ENCODE measurements around the gene HLCS. TPM values are rescaled to one million over a fixed set of nuclear protein-coding genes. Genes with fewer than 3 reads are reported as not detected.

The HLCS gene
- total RNA-seq, 6 experiments from 2014 or later = 12.6 to 19.1 (median 16.0) TPM

GRCh38 chr21:36828891-36829515 is 137.5 kb downstream of the HLCS start:
- H3K9me3 ChIP-seq = no peaks in the 10 kb centered on the region
- ATAC-seq = no peak
- TF ChIP-seq CTCF (IDR thresholded peaks at IDR 0.05) (no peak), POLR2A (IDR thresholded peaks at IDR 0.05) (no peak)
- H3K4me1 ChIP-seq = no peaks in the 10 kb centered on the region
- no peaks in the 10 kb centered on the region for H3K27me3 ChIP-seq
- no peak for DNase-seq
- H3K36me3 ChIP-seq = no peaks in the 10 kb centered on the region
- 73% methylated on average over 4 of the region's 4 CpGs for WGBS (ENCODE audit: insufficient coverage, low coverage, low lambda C conversion rate, missing lambda C conversion rate)
- H3K4me3 ChIP-seq = no peak overlapping the region
- no peak overlapping the region for H3K27ac ChIP-seq
- intact Hi-C loops (cut with DNase I) = no loop called here

- TF ChIP-seq CTCF (IDR thresholded peaks at IDR 0.05) = no peak
- TF ChIP-seq POLR2A (IDR thresholded peaks at IDR 0.05) = no peak
- intact Hi-C loops (cut with DNase I) = no loop called here
- no peak for ATAC-seq
- Histone ChIP-seq H3K27me3 (no peaks in the 10 kb centered on the region), H3K4me3 (no peak overlapping the region), H3K9me3 (no peaks in the 10 kb centered on the region), H3K27ac (no peak overlapping the region), H3K36me3 (no peaks in the 10 kb centered on the region), H3K4me1 (no peaks in the 10 kb centered on the region)
- DNase-seq = no peak
- WGBS (ENCODE audit: insufficient coverage, low coverage, low lambda C conversion rate, missing lambda C conversion rate) = 87% methylated on average over 3 of the region's 3 CpGs
Observed at GRCh38 chr21:36828208-36828607, 138.3 kb downstream of the HLCS start.

GRCh38 chr21:36825658-36826057 is 140.8 kb downstream of the HLCS start:
- H3K4me3 ChIP-seq = no peak overlapping the region
- 97% methylated on average over 5 of the region's 5 CpGs for WGBS (ENCODE audit: insufficient coverage, low coverage, low lambda C conversion rate, missing lambda C conversion rate)
- DNase-seq (no peak), ATAC-seq (no peak)
- H3K27me3 ChIP-seq = no peaks in the 10 kb centered on the region
- H3K9me3 ChIP-seq = no peaks in the 10 kb centered on the region
- intact Hi-C loops (cut with DNase I) = no loop called here
- H3K36me3 ChIP-seq = no peaks in the 10 kb centered on the region
- TF ChIP-seq CTCF (IDR thresholded peaks at IDR 0.05) (no peak), POLR2A (IDR thresholded peaks at IDR 0.05) (no peak)
- no peaks in the 10 kb centered on the region for H3K4me1 ChIP-seq
- H3K27ac ChIP-seq = no peak overlapping the region

- H3K4me3 ChIP-seq = no peak overlapping the region
- H3K27me3 ChIP-seq = no peaks in the 10 kb centered on the region
- no peaks in the 10 kb centered on the region for H3K36me3 ChIP-seq
- no peaks in the 10 kb centered on the region for H3K9me3 ChIP-seq
- 94% methylated on average over 2 of the region's 7 CpGs for WGBS (ENCODE audit: insufficient coverage, low coverage, low lambda C conversion rate, missing lambda C conversion rate)
- ATAC-seq (no peak), DNase-seq (no peak)
- H3K4me1 ChIP-seq = no peaks in the 10 kb centered on the region
- TF ChIP-seq POLR2A (IDR thresholded peaks at IDR 0.05) = no peak
- TF ChIP-seq CTCF (IDR thresholded peaks at IDR 0.05) = no peak
- no peak overlapping the region for H3K27ac ChIP-seq
- intact Hi-C loops (cut with DNase I) = no loop called here
Observed at GRCh38 chr21:36821032-36821299, 145.5 kb downstream of the HLCS start.

Data from right lobe of liver (tissue), 6 donors.